Measurements from ENCODE around the gene PSMD5. TPM values are rescaled to one million over a fixed set of nuclear protein-coding genes. Genes with fewer than 3 reads are reported as not detected.

The PSMD5 gene
- polyA plus RNA-seq, 1 of the 3 experiments (the other 2 are of a cell fraction) = 13.7 TPM

DNA sequence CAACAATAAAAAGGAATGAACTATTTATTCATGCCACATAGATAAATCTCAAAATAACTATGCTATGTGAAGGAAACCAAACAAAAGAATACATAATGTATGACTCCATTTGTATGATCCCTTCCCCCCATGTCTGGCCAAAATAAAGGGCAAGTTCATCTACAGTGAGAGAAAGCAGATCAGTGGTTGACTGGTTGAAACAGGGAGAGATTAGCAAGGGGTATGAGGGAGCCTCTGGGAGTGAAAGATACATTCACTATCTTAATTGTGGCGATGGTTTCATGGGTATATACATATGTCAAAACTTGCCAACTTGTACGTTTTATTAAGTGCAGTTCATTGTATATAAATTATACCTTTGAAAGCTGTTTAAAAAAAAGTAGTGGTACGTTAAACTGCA lies 4.8 kb downstream of the PSMD5 start:
- H2AFZ ChIP-seq (ENCODE audit: low read depth) = no peak overlapping the region
- H3K9me2 ChIP-seq = no peaks in the 10 kb centered on the region
- WGBS (ENCODE audit: low lambda C conversion rate) = 94% methylated on average over 3 of the region's 3 CpGs
- no peaks in the 10 kb centered on the region for H4K20me1 ChIP-seq (ENCODE audit: insufficient read depth)
- peaks cover 17 to 21% of the 10 kb centered on the region in 2 experiments for H3K36me3 ChIP-seq (replicated peaks in 1 of 2; ENCODE audit: control insufficient read depth in 1 of 2, insufficient read depth in 2 of 2, low read length in 1 of 2)
- no peak overlapping the region for H3K4me2 ChIP-seq
- no peak overlapping the region for H3K27ac ChIP-seq (ENCODE audit: low read depth in 2 of 2, low read length in 1 of 2)
- no peak for DNase-seq
- TF ChIP-seq TCF12 (IDR thresholded peaks at IDR 0.05) (no peak), FOXJ3 (CRISPR knock-in tag; IDR thresholded peaks at IDR 0.05) (no peak), EZH2phosphoT487 (IDR thresholded peaks at IDR 0.05; ENCODE audit: borderline replicate concordance, low read depth) (no peak), MEF2A (IDR thresholded peaks at IDR 0.05; ENCODE audit: borderline replicate concordance, low read depth) (no peak), SMC3 (IDR thresholded peaks at IDR 0.05; ENCODE audit: low read depth, low read length) (no peak)
- TF ChIP-seq, protein P1, sequence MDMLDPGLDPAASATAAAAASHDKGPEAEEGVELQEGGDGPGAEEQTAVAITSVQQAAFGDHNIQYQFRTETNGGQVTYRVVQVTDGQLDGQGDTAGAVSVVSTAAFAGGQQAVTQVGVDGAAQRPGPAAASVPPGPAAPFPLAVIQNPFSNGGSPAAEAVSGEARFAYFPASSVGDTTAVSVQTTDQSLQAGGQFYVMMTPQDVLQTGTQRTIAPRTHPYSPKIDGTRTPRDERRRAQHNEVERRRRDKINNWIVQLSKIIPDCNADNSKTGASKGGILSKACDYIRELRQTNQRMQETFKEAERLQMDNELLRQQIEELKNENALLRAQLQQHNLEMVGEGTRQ (IDR thresholded peaks at IDR 0.05; ENCODE audit: borderline replicate concordance, low read depth, low read length) = no peak
- TF ChIP-seq, protein P2, sequence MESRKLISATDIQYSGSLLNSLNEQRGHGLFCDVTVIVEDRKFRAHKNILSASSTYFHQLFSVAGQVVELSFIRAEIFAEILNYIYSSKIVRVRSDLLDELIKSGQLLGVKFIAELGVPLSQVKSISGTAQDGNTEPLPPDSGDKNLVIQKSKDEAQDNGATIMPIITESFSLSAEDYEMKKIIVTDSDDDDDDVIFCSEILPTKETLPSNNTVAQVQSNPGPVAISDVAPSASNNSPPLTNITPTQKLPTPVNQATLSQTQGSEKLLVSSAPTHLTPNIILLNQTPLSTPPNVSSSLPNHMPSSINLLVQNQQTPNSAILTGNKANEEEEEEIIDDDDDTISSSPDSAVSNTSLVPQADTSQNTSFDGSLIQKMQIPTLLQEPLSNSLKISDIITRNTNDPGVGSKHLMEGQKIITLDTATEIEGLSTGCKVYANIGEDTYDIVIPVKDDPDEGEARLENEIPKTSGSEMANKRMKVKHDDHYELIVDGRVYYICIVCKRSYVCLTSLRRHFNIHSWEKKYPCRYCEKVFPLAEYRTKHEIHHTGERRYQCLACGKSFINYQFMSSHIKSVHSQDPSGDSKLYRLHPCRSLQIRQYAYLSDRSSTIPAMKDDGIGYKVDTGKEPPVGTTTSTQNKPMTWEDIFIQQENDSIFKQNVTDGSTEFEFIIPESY (IDR thresholded peaks at IDR 0.05; ENCODE audit: borderline replicate concordance, low read depth) = no peak
- TF ChIP-seq, protein P3, sequence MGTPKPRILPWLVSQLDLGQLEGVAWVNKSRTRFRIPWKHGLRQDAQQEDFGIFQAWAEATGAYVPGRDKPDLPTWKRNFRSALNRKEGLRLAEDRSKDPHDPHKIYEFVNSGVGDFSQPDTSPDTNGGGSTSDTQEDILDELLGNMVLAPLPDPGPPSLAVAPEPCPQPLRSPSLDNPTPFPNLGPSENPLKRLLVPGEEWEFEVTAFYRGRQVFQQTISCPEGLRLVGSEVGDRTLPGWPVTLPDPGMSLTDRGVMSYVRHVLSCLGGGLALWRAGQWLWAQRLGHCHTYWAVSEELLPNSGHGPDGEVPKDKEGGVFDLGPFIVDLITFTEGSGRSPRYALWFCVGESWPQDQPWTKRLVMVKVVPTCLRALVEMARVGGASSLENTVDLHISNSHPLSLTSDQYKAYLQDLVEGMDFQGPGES (IDR thresholded peaks at IDR 0.05; ENCODE audit: low read depth, low read length) = no peak
- H3F3A ChIP-seq (replicated peaks; ENCODE audit: insufficient read depth) = peaks cover 4% of the 10 kb centered on the region
- peaks cover 85% of the 10 kb centered on the region for H3K79me2 ChIP-seq (ENCODE audit: insufficient read depth)
- CTCF ChIA-PET = no interaction called here
- H3K27me3 ChIP-seq (ENCODE audit: insufficient read depth) = no peaks in the 10 kb centered on the region
- no peaks in the 10 kb centered on the region for H3K9me3 ChIP-seq
- no peak overlapping the region for H3K9ac ChIP-seq
- H3K4me1 ChIP-seq (ENCODE audit: control insufficient read depth in 1 of 2, insufficient read depth in 2 of 2, low read depth in 1 of 2, low read length in 1 of 2) = peaks cover 0 to 6% of the 10 kb centered on the region in 2 experiments; a peak in 1 of 4 replicates
- POLR2A ChIA-PET = no interaction called here
- no peak overlapping the region for H3K4me3 ChIP-seq (ENCODE audit: low read depth in 2 of 2, low read length in 1 of 2)

DNA sequence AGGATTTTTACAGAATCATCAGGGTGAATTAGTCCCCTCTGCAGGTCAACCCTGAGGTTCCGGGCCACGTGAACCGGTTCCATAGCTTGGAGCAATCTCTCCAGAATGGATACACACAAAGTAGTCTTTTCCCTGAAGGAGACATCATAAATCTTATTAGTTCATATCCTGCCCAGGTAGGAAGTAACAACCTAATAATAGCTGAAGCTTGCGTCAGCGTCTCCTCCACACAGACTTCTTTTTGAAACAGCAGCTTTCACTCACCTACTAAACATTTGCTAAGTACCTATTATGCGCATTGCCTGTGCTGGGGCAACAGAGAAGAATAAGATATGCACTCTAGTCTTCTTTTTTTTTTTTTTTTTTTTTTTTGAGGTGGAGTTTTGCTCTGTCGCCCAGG lies 9.4 kb downstream of the PSMD5 start:
- Histone ChIP-seq H3K4me2 (no peak overlapping the region), H4K20me1 (ENCODE audit: insufficient read depth) (no peaks in the 10 kb centered on the region), H3K4me1 (ENCODE audit: control insufficient read depth in 1 of 2, insufficient read depth in 2 of 2, low read depth in 1 of 2, low read length in 1 of 2) (no peaks in the 10 kb centered on the region), H3K9me3 (no peaks in the 10 kb centered on the region), H3K36me3 (replicated peaks in 1 of 2; ENCODE audit: control insufficient read depth in 1 of 2, insufficient read depth in 2 of 2, low read length in 1 of 2) (peaks cover 47 to 53% of the 10 kb centered on the region in 2 experiments), H3K27ac (ENCODE audit: low read depth in 2 of 2, low read length in 1 of 2) (no peak overlapping the region), H3K4me3 (ENCODE audit: low read depth in 2 of 2, low read length in 1 of 2) (no peak overlapping the region), H3F3A (replicated peaks; ENCODE audit: insufficient read depth) (peaks cover 6% of the 10 kb centered on the region), H3K79me2 (ENCODE audit: insufficient read depth) (peaks cover 42% of the 10 kb centered on the region), H2AFZ (ENCODE audit: low read depth) (no peak overlapping the region), H3K27me3 (ENCODE audit: insufficient read depth) (no peaks in the 10 kb centered on the region), H3K9ac (no peak overlapping the region), H3K9me2 (no peaks in the 10 kb centered on the region)
- 97% methylated on average over 7 of the region's 7 CpGs for WGBS (ENCODE audit: low lambda C conversion rate)
- POLR2A ChIA-PET = interaction anchor here (0.6 kb wide), 1 partner anchor 110 kb away, joined by 3 read pairs; no protein-coding TSS in a partner anchor
- TF ChIP-seq, protein P2 (IDR thresholded peaks at IDR 0.05; ENCODE audit: borderline replicate concordance, low read depth) = no peak
- TF ChIP-seq MXI1 (IDR thresholded peaks at IDR 0.05; ENCODE audit: low read depth, low read length) (no peak), MEF2A (IDR thresholded peaks at IDR 0.05; ENCODE audit: borderline replicate concordance, low read depth) (no peak), FOSL2 (IDR thresholded peaks at IDR 0.05; ENCODE audit: borderline replicate concordance, low read depth) (no peak), NFIC (IDR thresholded peaks at IDR 0.05; ENCODE audit: borderline replicate concordance) (no peak), RCOR1 (IDR thresholded peaks at IDR 0.05; ENCODE audit: low read length) (no peak), RXRA (IDR thresholded peaks at IDR 0.05; ENCODE audit: borderline replicate concordance, low read depth) (no peak), ELF1 (IDR thresholded peaks at IDR 0.05) (no peak), GABPA (IDR thresholded peaks at IDR 0.05; ENCODE audit: low read depth) (no peak), TEAD4 (IDR thresholded peaks at IDR 0.05; ENCODE audit: borderline replicate concordance, insufficient read depth) (no peak), YY1 (IDR thresholded peaks at IDR 0.05; ENCODE audit: low read depth) (no peak), SMC3 (IDR thresholded peaks at IDR 0.05; ENCODE audit: low read depth, low read length) (no peak), GATA2 (CRISPR knock-in tag; IDR thresholded peaks at IDR 0.05) (no peak)
- TF ChIP-seq, protein P4, sequence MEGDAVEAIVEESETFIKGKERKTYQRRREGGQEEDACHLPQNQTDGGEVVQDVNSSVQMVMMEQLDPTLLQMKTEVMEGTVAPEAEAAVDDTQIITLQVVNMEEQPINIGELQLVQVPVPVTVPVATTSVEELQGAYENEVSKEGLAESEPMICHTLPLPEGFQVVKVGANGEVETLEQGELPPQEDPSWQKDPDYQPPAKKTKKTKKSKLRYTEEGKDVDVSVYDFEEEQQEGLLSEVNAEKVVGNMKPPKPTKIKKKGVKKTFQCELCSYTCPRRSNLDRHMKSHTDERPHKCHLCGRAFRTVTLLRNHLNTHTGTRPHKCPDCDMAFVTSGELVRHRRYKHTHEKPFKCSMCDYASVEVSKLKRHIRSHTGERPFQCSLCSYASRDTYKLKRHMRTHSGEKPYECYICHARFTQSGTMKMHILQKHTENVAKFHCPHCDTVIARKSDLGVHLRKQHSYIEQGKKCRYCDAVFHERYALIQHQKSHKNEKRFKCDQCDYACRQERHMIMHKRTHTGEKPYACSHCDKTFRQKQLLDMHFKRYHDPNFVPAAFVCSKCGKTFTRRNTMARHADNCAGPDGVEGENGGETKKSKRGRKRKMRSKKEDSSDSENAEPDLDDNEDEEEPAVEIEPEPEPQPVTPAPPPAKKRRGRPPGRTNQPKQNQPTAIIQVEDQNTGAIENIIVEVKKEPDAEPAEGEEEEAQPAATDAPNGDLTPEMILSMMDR (IDR thresholded peaks at IDR 0.05) = no peak
- CTCF ChIA-PET = interaction anchor here (1.5 to 1.6 kb wide), 2 partner anchors 8 to 77 kb away, joined by 4 to 5 read pairs; no protein-coding TSS in a partner anchor
- DNase-seq = no peak

All from SK-N-SH (cell line).